ENCODE measurements around the gene LRRC8D. TPM values are rescaled to one million over a fixed set of nuclear protein-coding genes. Genes with fewer than 3 reads are reported as not detected.

LRRC8D gene
- total RNA-seq, 1 donor from 2014 or later, result 33.9 TPM

GRCh38 chr1:89942014-89942413, 121.2 kb downstream of the LRRC8D start:
- H3K4me1 Mint-ChIP-seq (ENCODE audit: unreplicated experiment), result peaks cover 4% of the 10 kb centered on the region
- no peaks in the 10 kb centered on the region for H3K27me3 Mint-ChIP-seq (ENCODE audit: unreplicated experiment)
- no peaks in the 10 kb centered on the region for H3K36me3 Mint-ChIP-seq (ENCODE audit: low read depth, unreplicated experiment)
- no peaks in the 10 kb centered on the region for H3K9me3 Mint-ChIP-seq (ENCODE audit: unreplicated experiment)
- no peak overlapping the region for H3K4me3 Mint-ChIP-seq (ENCODE audit: unreplicated experiment)
- no peak overlapping the region for H3K27ac Mint-ChIP-seq (ENCODE audit: unreplicated experiment)
- TF ChIP-seq CTCF (IDR thresholded peaks at IDR 0.05; ENCODE audit: unreplicated experiment), result no peak
- no peak for DNase-seq (ENCODE audit: low spot score)

GRCh38 chr1:89942825-89943658, 122.2 kb downstream of the LRRC8D start:
- peak overlapping the region; percentile 48 for H3K27ac Mint-ChIP-seq (ENCODE audit: unreplicated experiment)
- H3K4me3 Mint-ChIP-seq (ENCODE audit: unreplicated experiment), result no peak overlapping the region
- DNase-seq (ENCODE audit: low spot score), result no peak
- no peaks in the 10 kb centered on the region for H3K9me3 Mint-ChIP-seq (ENCODE audit: unreplicated experiment)
- no peak for TF ChIP-seq CTCF (IDR thresholded peaks at IDR 0.05; ENCODE audit: unreplicated experiment)
- H3K36me3 Mint-ChIP-seq (ENCODE audit: low read depth, unreplicated experiment), result no peaks in the 10 kb centered on the region
- peaks cover 4% of the 10 kb centered on the region for H3K4me1 Mint-ChIP-seq (ENCODE audit: unreplicated experiment)
- no peaks in the 10 kb centered on the region for H3K27me3 Mint-ChIP-seq (ENCODE audit: unreplicated experiment)

- DNase-seq (ENCODE audit: low spot score), result no peak
- no peaks in the 10 kb centered on the region for H3K9me3 Mint-ChIP-seq (ENCODE audit: unreplicated experiment)
- no peak overlapping the region for H3K4me3 Mint-ChIP-seq (ENCODE audit: unreplicated experiment)
- H3K4me1 Mint-ChIP-seq (ENCODE audit: unreplicated experiment), result peaks cover 4% of the 10 kb centered on the region
- no peaks in the 10 kb centered on the region for H3K36me3 Mint-ChIP-seq (ENCODE audit: low read depth, unreplicated experiment)
- no peak for TF ChIP-seq CTCF (IDR thresholded peaks at IDR 0.05; ENCODE audit: unreplicated experiment)
- H3K27me3 Mint-ChIP-seq (ENCODE audit: unreplicated experiment), result no peaks in the 10 kb centered on the region
- H3K27ac Mint-ChIP-seq (ENCODE audit: unreplicated experiment), result no peak overlapping the region
Observed at GRCh38 chr1:89943846-89944781, 123.3 kb downstream of the LRRC8D start.

GRCh38 chr1:89945852-89946476, 125.1 kb downstream of the LRRC8D start:
- Mint-ChIP-seq H3K4me1 (ENCODE audit: unreplicated experiment) (peaks cover 4% of the 10 kb centered on the region), H3K36me3 (ENCODE audit: low read depth, unreplicated experiment) (no peaks in the 10 kb centered on the region), H3K27ac (ENCODE audit: unreplicated experiment) (no peak overlapping the region), H3K4me3 (ENCODE audit: unreplicated experiment) (no peak overlapping the region), H3K27me3 (ENCODE audit: unreplicated experiment) (no peaks in the 10 kb centered on the region), H3K9me3 (ENCODE audit: unreplicated experiment) (no peaks in the 10 kb centered on the region)
- no peak for TF ChIP-seq CTCF (IDR thresholded peaks at IDR 0.05; ENCODE audit: unreplicated experiment)
- DNase-seq (ENCODE audit: low spot score), result no peak

Measured in endothelial cell (in vitro differentiated cells).